HG03571 (cell line): ENCODE data around the gene FIG4.
A peak's percentile ranks its signal among the peaks of the same experiment; 100 is the strongest.
"Not testable (repeated sequence)": the region's sequence is repeated elsewhere in the genome, so short reads cannot be mapped to it uniquely, and the experiment has no call there.

ENCODE experiments used
- ATAC-seq: cut with Tn5 transposase; IDR thresholded peaks from one replicate; pipeline ENCODE4 v1.9.1; 2021; ENCODE audit not compliant: unreplicated experiment

Gene FIG4

DNA sequence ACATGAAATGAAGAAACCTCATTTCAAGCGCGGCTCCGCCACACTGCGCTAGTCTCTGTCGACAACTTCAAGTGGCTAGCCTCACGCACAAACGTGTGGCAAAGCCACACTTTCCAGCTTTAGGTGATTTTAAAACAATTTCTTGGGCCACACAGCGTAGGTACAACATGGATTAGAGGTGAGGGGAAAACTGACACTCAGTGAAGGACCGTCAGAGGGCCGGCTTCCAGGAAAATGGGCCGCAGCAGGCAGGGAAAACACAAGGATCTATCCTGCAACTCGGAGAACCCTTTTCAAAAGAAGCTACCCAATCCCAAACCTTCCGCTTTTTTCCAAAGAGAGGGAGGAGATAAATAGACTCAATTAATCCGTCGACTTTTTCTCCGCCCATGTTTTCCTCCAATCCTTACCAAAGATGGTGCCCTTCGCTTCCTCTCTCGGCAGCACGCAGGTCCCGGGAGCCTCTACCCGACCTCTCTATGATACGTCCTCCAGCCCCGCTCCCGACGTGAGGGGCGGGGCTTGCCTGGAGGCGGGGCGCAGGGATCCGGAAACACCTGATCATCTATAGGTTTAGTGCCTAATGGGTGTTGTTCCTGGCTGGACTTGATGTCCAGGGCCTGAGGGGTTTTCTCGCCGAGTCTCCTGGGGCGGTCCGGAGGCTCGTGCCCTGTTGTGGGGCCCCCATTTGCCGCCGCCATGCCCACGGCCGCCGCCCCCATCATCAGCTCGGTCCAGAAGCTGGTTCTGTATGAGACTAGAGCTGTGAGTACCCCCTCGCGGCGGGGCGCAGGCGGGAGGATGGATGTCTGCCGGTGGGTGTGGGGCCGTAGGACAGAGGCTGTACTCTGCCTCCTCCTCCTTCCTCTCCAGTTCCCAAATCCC lies at the start of gene FIG4, which contains the start of gene AK9:
FIG4 (plus strand) TSS at position 560 of the 885 bp plus-strand sequence; CDS start at position 700, 140 bp downstream.
AK9 (minus strand) TSS at position 466 of the 885 bp plus-strand sequence. CDS start 15,457 bp downstream, outside the sequence.
- ATAC-seq, result peak; percentile 94

DNA sequence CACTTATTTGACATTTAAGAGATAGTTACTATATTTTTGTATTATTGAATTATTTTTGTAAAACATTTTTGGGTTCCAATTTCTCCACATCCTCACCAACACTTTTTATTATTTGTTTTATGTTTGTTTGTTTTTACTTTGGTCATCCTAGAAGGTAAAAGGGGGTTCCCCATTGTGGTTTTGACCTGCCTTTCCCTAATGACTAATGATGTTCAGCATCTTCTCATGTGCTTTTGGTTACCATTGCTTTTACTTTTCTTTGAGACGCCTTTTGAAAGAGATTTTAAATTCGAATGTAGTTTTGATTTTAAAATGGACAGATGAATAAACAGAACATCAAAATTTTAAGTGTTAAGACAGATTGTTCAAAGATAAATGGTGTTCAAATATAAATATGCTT lies 47.0 kb upstream of the FIG4 start:
- no peak for ATAC-seq

DNA sequence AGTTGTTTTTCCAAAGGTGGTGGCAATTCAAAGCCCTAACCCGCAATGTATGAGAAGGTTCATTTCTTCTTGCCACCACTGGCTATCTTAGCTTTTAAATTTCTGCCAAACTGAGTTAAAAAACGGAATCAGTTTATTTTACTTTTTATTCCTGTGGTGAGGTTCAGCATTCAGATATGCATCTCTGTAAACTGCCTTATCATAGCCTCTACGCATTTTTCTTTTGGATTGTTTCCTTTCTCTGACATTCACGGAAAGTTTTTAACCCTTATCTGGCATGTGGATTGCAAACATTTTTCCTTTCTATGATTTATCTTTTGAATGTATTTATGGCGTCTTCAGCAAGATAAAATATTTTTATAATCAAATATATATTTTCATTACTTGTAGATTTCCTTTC lies 37.8 kb upstream of the FIG4 start:
- ATAC-seq, result no peak

DNA sequence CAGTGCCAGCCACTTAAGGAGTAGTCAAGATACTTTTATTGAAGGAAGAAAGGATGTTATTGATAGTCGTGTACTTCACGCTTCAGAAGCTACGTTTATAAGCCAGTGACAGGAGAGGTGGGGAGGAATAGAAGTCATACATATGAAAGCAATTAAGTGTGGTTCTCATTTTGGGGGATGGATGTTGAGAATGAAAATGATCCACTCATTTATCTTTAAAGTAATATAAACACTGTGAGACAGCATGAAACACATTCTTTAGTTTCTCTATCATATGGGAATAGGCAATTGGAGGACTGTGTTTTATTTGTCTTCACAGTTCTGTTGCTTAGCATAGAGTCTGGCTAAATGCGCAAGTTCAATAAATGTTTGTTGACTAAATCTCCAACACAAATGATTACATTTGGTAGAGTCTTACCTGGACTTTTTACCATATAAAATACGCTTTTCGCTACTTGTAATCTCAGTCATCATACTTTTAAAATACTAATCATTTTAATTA lies 35.3 kb upstream of the FIG4 start:
- no peak for ATAC-seq

DNA sequence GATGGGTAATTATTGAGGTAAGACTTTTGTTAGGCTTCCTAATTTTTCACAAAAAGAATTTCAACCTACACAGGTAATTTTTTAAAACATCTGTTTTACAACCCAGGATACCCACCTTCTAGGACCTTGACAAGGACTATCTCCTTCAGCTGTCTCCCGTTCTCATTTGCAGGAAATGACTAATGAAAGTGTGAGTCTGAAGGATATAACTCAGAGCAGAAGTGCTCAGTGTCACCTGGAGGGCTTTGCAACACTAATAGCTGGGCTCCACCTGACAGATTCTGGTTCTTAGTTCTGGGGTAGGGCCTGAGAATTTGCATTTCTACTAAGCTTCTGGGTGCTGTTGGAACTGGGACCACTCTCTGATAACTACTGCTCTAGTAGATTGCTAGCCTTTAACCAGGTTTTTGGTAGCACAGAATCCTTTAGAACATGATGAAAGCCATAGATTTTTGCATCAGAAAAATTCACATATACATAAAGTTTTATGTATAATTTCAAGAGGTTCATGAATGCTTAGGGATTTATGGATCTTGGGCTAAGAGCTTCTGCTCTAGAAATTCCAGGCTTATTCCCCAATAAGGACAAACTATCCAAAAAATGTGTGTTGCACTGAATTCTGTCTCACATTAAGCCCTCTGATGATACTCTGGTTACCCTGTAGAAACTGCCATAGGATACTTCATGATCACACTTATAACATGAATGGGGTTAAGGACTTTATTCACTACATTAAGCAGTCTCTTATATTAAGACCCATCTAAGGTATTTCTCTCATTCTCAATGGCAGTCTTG lies 30.4 kb upstream of the FIG4 start:
- ATAC-seq, result no peak

DNA sequence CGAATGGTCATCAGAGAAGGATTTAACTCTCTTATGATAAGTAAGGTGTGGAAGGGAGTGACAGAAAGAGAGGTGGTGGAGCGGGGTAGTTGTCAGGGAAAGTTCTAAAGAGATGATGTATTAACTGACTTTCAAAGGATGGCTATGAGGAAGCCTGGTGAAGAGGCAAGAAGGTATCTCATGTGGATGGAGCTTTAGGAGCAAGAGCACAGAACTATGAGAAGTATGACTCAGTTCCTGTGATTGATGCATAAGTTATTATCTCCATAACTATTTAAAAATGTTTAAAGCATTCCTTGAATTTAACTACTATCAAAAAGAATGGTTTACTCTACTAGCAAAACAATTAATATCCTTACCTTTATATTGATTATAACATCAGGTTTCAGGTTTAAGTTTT lies 28.9 kb upstream of the FIG4 start:
- ATAC-seq, result no peak

DNA sequence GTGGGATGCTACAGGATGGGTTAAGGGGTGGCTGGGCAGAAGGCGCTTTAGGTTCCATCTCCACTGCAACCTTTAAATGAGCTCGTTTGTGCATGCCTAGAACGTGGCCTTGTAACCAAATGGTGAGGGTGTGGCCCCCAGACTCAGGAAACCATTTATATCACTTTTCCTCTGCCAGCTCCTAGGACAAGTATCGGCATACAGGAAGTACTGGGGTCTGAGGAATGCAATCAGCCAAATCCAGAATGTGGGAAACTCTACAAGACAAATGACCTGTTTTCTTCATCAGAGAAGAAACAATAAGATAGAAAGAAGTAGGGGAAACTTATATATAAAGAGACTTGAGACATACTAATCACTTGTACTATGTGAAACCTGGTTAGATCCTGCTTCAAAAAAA lies 21.3 kb upstream of the FIG4 start:
- no peak for ATAC-seq

DNA sequence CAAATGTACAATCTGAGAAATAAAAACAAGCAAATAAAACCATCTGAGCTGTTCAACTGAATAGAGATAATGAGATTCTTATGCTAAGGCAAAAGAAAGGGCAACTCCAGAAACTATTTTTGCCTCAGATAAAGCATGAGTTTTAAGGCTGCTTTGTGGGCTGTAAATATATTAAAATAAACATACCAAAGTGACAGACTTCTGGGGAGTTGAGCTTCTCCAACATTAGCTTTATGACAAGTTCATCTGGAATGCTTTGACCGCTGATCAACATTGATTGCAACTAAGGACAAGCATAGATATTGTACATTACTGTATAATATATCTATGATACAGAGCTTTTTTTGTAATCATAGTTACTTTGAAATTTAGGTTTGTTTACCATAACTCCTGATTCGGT lies 19.4 kb upstream of the FIG4 start:
- no peak for ATAC-seq

DNA sequence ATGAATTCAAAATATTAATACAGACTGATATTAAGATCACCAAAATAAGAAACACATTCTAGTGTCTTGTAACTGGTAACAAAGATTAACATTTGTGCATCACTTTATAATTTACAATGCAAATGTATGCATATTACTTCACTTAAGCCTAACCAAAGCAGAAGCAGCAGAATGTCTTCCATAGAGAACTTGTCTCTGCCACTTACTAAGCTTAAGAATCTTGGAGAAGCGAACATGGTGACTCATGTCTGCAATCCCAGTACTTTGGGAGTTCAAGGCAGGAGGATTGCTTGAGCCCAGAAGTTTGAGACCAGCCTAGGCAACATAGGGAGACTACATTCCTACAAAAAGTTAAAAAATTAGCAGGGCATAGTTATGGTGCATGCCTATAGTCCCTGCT lies 18.9 kb upstream of the FIG4 start:
- no peak for ATAC-seq

DNA sequence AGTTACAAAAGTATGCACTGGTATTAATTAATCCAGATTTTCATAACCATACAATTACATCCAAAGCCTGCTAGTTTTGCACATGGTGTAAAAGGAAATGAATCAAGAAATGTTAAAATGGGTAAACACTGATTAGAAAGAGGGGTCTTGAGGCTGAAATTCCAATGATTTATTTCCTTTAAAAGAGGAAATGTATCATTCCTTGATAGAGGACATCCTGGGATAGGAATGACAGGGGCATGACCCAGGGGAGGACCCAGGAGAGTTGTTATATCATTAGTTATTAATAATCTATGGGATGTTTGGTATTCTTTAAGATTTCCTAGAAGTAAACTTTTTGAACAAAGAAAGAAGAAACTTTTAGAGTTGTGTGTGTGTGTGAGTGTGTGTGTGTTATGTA lies 18.3 kb upstream of the FIG4 start:
- ATAC-seq, result no peak

DNA sequence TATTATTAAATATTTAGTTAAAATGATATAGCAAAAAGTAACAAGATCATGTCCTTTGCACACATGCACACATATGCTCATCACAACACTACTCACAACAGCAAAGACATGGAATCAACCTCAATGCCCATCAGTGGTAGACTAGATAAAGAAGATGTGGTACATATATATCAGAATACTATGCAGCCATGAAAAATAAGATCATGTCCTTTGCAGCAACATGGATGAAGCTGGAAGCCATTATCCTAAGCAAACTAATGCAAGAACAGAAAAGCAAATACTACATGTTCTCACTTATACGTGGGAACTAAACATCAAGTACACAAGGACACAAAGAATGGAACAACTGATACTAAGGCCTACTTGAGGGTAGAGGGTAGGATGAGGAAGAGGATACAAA lies 14.4 kb upstream of the FIG4 start:
- no peak for ATAC-seq

DNA sequence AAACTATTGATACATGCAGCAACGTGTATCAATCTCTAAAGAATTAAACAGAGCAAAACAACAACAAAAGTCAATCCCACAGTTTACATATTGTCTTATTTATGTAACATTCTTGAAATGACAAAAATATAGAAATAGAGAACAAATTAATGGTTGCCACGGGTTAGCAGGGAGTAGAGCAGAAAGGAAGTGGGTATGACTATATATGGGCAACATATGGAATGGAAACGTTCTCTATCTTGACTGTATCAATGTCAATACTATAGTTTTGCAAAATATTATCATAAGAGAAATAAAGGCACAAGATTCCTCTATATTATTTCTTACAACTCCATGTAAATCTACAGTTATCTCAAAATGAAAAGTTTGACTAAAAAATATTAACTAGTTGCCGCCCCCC lies 12.9 kb upstream of the FIG4 start:
- ATAC-seq, result no peak

DNA sequence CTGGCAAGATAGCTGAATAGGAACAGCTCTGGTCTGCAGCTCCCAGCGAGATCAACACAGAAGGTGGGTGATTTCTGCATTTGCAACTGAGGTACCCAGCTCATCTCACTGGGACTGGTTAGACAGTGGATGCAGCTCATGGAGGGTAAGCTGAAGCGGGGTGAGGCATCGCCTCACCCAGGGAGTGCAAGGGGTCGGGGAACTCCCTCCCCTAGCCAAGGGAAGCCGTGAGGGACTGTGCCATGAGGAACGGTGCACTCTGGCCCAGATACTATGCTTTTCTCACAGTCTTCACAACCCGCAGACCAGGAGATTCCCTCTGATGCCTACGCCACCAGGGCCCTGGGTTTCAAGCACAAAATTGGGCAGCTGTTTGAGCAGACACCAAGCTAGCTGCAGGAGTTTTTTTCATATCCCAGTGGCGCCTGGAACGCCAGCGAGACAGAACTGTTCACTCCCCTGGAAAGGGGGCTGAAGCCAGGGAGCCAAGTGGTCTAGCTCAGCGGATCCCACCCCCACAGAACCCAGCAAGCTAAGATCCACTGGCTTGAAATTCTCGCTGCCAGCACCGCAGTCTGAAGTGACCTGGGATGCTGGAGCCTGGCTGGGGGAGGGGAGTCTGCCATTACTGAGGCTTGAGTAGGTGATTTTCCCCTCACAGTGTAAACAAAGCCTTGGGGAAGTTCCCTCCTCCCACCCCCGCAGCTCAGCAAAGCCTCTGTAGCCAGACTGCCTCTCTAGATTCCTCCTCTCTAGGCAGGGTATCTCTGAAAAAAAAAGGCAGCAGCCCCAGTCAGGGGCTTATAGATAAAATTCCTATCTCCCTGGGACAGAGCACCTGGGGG lies 12.2 kb upstream of the FIG4 start:
- ATAC-seq, result not testable (repeated sequence)

DNA sequence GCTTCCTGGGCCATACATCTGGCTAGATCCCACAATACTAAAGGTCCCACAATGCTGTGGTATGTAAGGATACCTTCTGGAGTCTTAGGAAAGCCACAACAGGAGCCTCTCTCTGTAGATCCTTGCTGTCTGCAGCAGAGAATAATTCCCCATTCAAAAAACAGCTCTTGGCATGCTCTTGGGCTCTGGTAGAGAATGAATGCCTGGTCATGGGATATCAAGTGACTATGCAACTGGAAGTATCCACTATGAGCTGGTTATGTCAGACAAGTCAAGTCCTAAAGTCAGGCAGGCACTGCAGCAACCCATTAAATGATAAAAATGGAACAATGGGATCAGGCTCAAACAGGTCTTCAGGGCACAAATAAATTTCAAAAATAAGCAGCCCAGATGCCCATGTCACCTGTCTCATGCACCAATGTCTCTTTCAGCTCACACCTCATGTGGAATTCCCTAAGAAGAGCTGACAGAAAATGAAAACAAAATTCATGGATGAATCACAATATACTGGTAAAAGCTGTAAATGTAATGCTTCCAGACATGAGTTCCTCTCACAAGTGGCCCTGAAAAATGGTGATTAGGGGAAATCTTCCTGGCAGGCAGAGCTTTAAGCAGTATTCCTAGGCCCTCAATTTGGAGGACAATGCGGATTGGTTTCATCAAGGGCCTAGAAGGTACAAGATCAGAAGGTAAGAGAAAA lies 4.4 kb upstream of the FIG4 start:
- no peak for ATAC-seq

DNA sequence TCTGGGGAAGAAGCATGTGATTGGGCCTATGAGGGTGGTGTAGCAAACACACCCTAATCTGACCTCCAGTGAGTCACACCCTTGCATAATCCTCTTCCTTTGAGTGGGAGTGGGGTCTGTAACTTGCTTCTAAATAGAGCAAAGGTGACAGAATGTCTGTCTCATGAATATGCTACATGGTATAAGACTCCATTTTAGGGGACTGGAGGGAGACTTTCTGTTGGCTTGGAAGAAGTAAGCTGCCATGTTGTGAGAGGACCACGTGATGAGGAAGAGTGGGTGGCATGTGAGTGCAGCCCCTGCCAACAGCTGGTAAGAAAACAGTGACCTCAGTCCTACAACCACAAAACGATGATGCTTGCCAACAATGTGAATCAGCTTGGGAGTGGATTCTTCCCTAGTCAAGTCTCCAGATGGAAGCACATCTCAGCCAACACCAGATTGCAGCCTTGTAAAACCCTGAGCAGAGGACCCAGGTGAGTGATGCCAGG lies 3.8 kb upstream of the FIG4 start:
- no peak for ATAC-seq

DNA sequence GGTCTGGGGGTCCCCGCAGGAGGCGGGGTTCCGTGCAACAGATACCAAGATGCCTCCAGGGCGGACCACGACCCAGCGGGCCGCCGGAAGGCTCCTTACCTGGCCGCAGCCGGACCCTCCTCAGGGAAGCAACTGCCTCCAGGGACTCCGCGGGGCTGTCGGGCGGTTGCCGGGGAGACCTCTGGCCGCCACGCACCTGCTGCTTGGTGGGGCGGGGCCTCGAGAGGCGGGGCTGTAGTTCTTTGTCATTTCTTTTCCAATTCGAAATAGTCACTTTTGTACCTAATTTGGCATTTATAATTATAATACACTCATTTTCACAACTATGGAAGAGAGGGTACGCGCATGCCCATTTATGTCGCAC lies 741 bp upstream of the FIG4 start:
- ATAC-seq, result peak; percentile 32

DNA sequence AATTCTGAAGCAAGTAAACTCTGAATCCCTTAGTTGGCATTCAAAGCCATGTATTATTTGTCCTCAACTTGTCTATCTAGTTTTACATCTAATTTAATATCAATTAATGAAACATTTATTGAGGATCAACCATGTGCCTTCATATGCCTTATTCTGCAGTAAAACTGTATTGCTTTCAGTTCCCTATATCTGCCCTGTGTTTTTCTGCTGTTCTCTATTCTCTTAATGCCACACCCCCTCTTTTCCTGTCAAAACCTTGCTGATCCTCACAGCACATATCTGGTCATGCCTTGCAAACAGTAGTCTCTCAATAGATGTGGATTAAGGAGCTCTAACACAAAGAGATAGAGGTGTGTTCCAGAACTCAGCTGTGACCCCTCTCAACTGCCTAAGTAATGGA lies 2.0 kb downstream of the FIG4 start:
- no peak for ATAC-seq

DNA sequence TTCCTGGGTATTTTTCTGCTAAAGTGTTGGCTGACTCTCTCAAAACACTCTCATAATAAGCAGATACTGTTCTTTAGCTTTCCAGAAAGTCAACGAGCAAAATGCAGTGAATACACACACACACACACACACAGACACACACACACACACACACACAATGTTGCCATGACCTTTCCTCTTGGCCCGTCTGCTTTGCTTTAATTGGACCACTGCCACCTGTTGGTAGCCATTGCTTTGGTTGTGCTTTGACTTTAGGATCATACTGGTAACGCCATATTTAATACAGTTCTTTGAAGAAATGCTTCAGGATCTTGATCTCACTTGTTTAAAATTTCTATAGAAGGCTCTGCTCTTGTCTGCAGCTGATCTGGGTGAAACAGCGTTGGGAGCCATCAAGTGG lies 4.4 kb downstream of the FIG4 start:
- no peak for ATAC-seq

DNA sequence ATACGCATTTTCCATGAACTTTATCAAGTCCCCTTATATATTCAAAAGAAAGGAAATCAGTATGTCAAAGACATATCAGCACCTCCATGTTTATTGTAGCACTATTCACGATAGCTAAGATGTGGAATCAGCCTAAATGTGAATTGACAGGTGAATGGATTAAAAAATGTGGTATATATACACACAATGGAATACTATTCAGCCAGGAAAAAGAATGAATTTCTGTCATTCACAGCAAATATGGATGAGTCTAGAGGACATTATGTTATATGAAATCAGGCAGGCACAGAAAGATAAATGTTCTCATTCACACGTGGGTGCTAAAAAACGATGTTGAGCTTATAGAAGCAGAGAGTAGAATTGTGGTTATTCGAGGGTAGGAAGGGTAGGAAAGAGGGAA lies 5.3 kb downstream of the FIG4 start:
- ATAC-seq, result no peak

DNA sequence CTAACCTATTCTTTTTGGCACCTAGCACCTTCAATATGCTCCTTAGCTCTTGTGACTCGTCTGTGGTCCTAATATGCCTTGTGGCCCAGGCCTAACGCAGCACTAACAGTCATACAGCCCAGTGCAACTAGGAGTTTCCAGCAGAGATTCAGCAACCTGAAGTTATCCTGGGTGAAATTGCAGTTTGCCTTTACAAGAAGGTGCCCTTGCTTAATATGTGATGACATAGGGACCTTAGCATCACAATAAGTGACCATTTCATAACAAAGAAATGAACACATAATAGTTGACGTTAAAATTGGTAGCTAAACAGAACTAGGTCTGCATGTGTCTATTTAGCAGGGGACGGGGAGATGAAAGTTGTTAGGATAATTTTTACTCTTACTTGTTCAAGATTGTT lies 10.1 kb downstream of the FIG4 start:
- no peak for ATAC-seq
